ENCODE results near the gene GBGT1.

GBGT1 gene

GRCh38 chr9:133126697-133127339, 36.9 kb downstream of the GBGT1 start:
- no peak for DNase-seq
- no peak overlapping the region for H3K4me3 ChIP-seq (ENCODE audit: low read depth, low read length)
- H3K4me1 ChIP-seq: peaks cover 22% of the 10 kb centered on the region

DNA sequence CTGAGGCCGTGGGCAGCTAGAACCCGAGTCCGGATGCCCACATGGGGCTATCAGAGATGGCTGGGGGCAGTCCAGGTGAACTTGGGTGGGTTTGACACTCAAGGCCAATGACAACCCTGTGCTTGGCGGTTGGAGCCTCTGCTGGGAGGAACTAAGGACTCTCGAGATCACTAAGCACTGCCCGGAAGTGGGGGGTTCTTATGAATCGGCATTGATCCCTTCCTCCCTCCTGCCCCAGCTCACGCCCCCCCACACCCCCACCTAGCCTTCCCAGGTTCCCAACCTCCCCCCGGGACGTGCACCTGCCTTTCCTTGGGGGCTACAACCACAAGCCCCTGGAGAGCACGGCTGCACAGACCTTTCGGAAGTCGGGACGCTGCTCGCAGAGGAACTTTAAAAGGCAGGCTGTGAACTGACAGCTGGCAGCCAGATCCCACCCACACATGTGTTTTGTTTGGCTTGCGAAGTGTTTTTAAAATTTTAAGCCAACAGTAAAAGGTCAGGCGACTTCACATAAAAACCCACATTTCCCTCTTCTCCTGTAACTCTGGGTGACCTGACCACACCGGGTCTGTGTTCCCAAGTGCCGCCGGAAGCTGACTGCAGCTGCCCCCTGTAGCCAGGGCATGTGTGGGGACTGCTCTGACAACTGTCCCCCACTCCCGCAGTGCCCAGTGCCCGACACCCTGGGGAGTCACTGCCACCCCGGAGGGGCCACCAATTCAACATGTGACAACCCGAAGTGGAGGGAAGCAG, 37.6 kb downstream of the GBGT1 start:
- H3K4me3 ChIP-seq (ENCODE audit: low read depth, low read length): no peak overlapping the region
- peaks cover 23% of the 10 kb centered on the region for H3K4me1 ChIP-seq
- DNase-seq: no peak
- TF ChIP-seq CTCF (IDR thresholded peaks at IDR 0.05; ENCODE audit: low read depth, low read length): no peak
- H3K27me3 ChIP-seq: no peaks in the 10 kb centered on the region
- H3K9me3 ChIP-seq: no peaks in the 10 kb centered on the region
- H3K36me3 ChIP-seq: no peaks in the 10 kb centered on the region

More at GRCh38 chr9:133126697-133127339, 36.9 kb downstream of the GBGT1 start:
- Histone ChIP-seq H3K9me3 (no peaks in the 10 kb centered on the region), H3K27me3 (no peaks in the 10 kb centered on the region), H3K36me3 (peaks cover 1% of the 10 kb centered on the region)
- TF ChIP-seq CTCF (IDR thresholded peaks at IDR 0.05; ENCODE audit: low read depth, low read length): no peak

- no peaks in the 10 kb centered on the region; the same call in 1 of the 2 replicates for H3K36me3 ChIP-seq
- H3K27me3 ChIP-seq: no peaks in the 10 kb centered on the region
- H3K4me1 ChIP-seq: peaks cover 21% of the 10 kb centered on the region
- no peak overlapping the region for H3K4me3 ChIP-seq (ENCODE audit: low read depth, low read length)
- TF ChIP-seq CTCF (IDR thresholded peaks at IDR 0.05; ENCODE audit: low read depth, low read length): no peak
- no peaks in the 10 kb centered on the region for H3K9me3 ChIP-seq
- DNase-seq: no peak
Observed at GRCh38 chr9:133124907-133125275, 38.8 kb downstream of the GBGT1 start.

- no peak for DNase-seq
- Histone ChIP-seq H3K36me3 (no peaks in the 10 kb centered on the region; the same call in 1 of the 2 replicates), H3K4me1 (peaks cover 21% of the 10 kb centered on the region), H3K27me3 (no peaks in the 10 kb centered on the region), H3K4me3 (ENCODE audit: low read depth, low read length) (no peak overlapping the region), H3K9me3 (no peaks in the 10 kb centered on the region)
- TF ChIP-seq CTCF (IDR thresholded peaks at IDR 0.05; ENCODE audit: low read depth, low read length): no peak
Observed at GRCh38 chr9:133124123-133124906, 39.4 kb downstream of the GBGT1 start.

- TF ChIP-seq CTCF (IDR thresholded peaks at IDR 0.05; ENCODE audit: low read depth, low read length): no peak
- Histone ChIP-seq H3K36me3 (no peaks in the 10 kb centered on the region; the same call in 1 of the 2 replicates), H3K9me3 (no peaks in the 10 kb centered on the region), H3K4me3 (ENCODE audit: low read depth, low read length) (peak overlapping the region; percentile 32), H3K4me1 (peaks cover 29% of the 10 kb centered on the region), H3K27me3 (no peaks in the 10 kb centered on the region)
- DNase-seq: peak; percentile 72
Observed at GRCh38 chr9:133122935-133123611, 40.6 kb downstream of the GBGT1 start.

All from BE2C (cell line).